Heart left ventricle (tissue), 13 donors: ENCODE measurements around the gene MGAT5.

Experiments used
- CTCF ChIP-seq, 12 donors: fragments of 200-600 bp; sonication (generic) in 4 of 12; IDR thresholded peaks; one replicate each; pipeline versions ENCODE4 v1.5.0 to v1.8.0; 2018 to 2022; ENCODE audit warnings: antibody characterized with exemption in 12 of 12, mild to moderate bottlenecking in 5 of 12
- POLR2A ChIP-seq, 2 donors: fragments of 450-650 bp; IDR thresholded peaks; one replicate each; pipeline ENCODE4 v1.6.1; 2017; ENCODE audit warnings: antibody characterized with exemption in 2 of 2, mild to moderate bottlenecking in 2 of 2, moderate library complexity in 2 of 2
- donor health status: ischemic (EF 13 %, LVEDD 7.1; RV severe dilation, severe dysfunction).
- donor health status: DM: no; HTN: yes; CAD: no.
- donor health status: DM: no; HTN: no; CAD: no.
- donor health status: ischemic (EF 25% LVEDD 6.9; RV normal size, moderate dysfunction).
- donor health status: ischemic (EF 25% LVEDD 5.7; RV mildly dilated, moderate dysfunction).
- donor health status: ischemic (EF 35%, LVEDD 5.7; RV mildly dilated, moderate dysfunction).
- donor health status: nonischemic (EF 11% LVEDD 7.7; RV severe dilation, severe dysfunction).
- donor health status: DM: yes; HTN: yes; CAD: no.
- donor health status: PGD.
- donor health status: ischemic (EF 29% LVEDD 5.4; RV normal size, mild dysfunction).
- donor health status: nonischemic (EF 23%, LVEDD 6.1; RV moderate dilation, normal function).

DNA sequence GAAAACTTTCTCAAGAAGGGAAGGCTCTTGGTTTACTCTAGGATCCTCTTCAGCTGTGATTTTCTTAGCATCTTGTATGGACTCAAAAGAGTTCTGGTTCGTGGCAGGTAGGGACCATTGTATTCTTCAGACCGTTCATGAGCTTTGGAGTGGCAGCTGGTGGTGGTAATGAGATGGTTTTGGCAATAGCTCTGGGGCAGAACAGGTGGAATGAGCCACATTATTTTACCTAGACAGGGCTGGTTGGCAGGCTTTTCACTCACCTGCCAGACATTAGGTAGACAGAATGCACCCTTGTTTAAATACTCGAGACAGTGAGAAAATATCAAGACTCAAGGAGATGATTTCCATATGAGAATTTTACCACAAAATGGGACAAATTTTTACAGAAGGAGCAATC is 26.2 kb upstream of the MGAT5 start:
- TF ChIP-seq CTCF (IDR thresholded peaks at IDR 0.05): no peak
- TF ChIP-seq POLR2A (IDR thresholded peaks at IDR 0.05): no peak
